Pancreas (tissue), 10 donors: Measurements from ENCODE around the gene DIP2C. TPM values are rescaled to one million over a fixed set of nuclear protein-coding genes. Genes with fewer than 3 reads are reported as not detected.
A peak's percentile ranks its signal among the peaks of the same experiment; 100 is the strongest.
"Not testable (repeated sequence)": the region's sequence is repeated elsewhere in the genome, so short reads cannot be mapped to it uniquely, and the experiment has no call there.

Source experiments
- ATAC-seq, 4 donors: fragments of 200-7000 bp; cut with Tn5 transposase; one replicate each; pipeline versions ENCODE4 v1.8.0 to v1.9.1; 2020; ENCODE audit warnings: mild to moderate bottlenecking in 4 of 4, moderate library complexity in 4 of 4
- DNase-seq, 6 donors: peaks; one replicate each; pipeline ENCODE4 v3.0.0-alpha.2; 2020
- FAIRE-seq: peaks from 2 replicates; lab custom pipeline; 2012; peaks lifted over from hg19 to GRCh38; lab: Jason Lieb, UNC
- H3K27ac ChIP-seq, 4 donors: fragments of 200-600 bp; sonication (generic); 1 replicate in 3 of 4; 2 replicates in 1 of 4; pipeline versions ENCODE4 v1.5.0 to v1.8.0; 2020
- H3K27me3 ChIP-seq, 4 donors: fragments of 200-600 bp; one replicate each; pipeline ENCODE4 v1.8.0; 2021
- H3K36me3 ChIP-seq, 3 donors: fragments of 200-600 bp; sonication (generic) in 1 of 3; one replicate each; pipeline versions ENCODE4 v1.5.0 to v1.8.0; 2020 to 2021
- H3K4me1 ChIP-seq, 3 donors: fragments of 200-600 bp; one replicate each; pipeline ENCODE4 v1.8.0; 2021
- H3K4me3 ChIP-seq, 4 donors: fragments of 200-600 bp; sonication (generic) in 2 of 4; one replicate each; pipeline versions ENCODE4 v1.5.0 to v1.8.0; 2020 to 2021
- H3K9me3 ChIP-seq, 4 donors: fragments of 200-600 bp; one replicate each; pipeline ENCODE4 v1.8.0; 2021
- WGBS, 2 donors: extraction: QIAGEN DNeasy Blood & Tissue Kit; methylation state at CpG; one replicate each; pipeline ENCODE4 v1.1.7; 2013; 5-methylcytosine and 5-hydroxymethylcytosine counted together
- intact Hi-C, 3 donors: fragments of 100-400 bp; cut with DNase I; formaldehyde crosslinking; loops; one replicate each; pipeline versions ENCODE4 v1.11.1 to v1.14.2; 2022
- polyA plus RNA-seq, 2 donors: library from polyadenylated mRNA; stranded (reverse); fragments of 200-250 nt; gene quantifications; one replicate each; pipeline ENCODE4 v1.2.3, GENCODE V29; 2013
- total RNA-seq, 6 donors: library from RNA; stranded (reverse); fragmentation: NEBNext Ultra II Directional in 4 of 6; extraction: Animal tissue kit (Norgen Biotek cat#: 25700) in 4 of 6; gene quantifications; one replicate each; pipeline versions ENCODE4 v1.2.1 to v1.2.4, GENCODE V29; 2021 to 2023
- TF ChIP-seq, protein P1 (sequence below), 4 donors: fragments of 200-600 bp; sonication (generic) in 3 of 4; IDR thresholded peaks; one replicate each; pipeline versions ENCODE4 v1.5.0 to v1.8.0; 2021; ENCODE audit warnings: antibody characterized with exemption in 4 of 4
- donor health status: healthy with polysubstance abuse.
- donor health status: DM: no; HTN: no; CAD: no; lungs with moderate emphysema.
- donor health status: DM: no; HTN: no; CAD: no.
- donor health status: control.
- donor health status: control.
- donor health status: Bipolar disorder and iron deficiency.
- donor health status: DM: yes; HTN: yes; CAD: no.
- donor health status: DM: no; HTN: no; CAD: no.
- donor health status: DM: no; HTN: no; CAD: no.
- donor health status: DM: yes; HTN: yes; CAD: no.

DIP2C gene
- total and polyA plus RNA-seq, 8 donors = 4.3 to 11.8 (median 7.3) TPM

DNA sequence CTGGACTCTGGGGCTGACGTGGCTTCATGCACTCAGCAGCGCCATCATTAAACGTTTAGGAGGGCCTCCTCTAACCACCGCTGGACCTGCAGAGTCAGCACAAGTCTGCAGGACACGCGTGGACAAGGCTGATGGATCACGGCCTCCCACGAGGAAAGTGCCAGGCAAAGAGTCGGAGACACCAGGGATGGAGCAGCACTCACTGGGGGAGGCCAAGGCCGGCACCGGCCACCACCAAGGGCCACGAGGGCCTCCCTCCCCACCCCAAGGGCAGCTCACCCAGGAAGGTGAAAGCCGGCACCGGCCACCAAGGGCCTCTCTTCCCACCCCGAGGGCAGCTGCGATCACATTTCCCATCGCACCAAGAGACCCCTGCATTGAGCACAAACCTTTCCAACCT lies 91.5 kb downstream of the DIP2C start:
- H3K4me3 ChIP-seq = no peak overlapping the region
- FAIRE-seq (no peak), ATAC-seq (no peak), DNase-seq (peak in 1 of 6 donors; percentile 59)
- 92 to 94% methylated on average over 17 of the region's 17 CpGs for WGBS, 2 donors
- H3K36me3 ChIP-seq = no peaks in the 10 kb centered on the region
- H3K27ac ChIP-seq = no peak overlapping the region
- no peaks in the 10 kb centered on the region for H3K9me3 ChIP-seq
- H3K27me3 ChIP-seq = no peaks in the 10 kb centered on the region
- intact Hi-C loops = no loop called here
- peaks cover 12 to 14% (median 14%) of the 10 kb centered on the region in 3 donors for H3K4me1 ChIP-seq
- TF ChIP-seq, protein P1, sequence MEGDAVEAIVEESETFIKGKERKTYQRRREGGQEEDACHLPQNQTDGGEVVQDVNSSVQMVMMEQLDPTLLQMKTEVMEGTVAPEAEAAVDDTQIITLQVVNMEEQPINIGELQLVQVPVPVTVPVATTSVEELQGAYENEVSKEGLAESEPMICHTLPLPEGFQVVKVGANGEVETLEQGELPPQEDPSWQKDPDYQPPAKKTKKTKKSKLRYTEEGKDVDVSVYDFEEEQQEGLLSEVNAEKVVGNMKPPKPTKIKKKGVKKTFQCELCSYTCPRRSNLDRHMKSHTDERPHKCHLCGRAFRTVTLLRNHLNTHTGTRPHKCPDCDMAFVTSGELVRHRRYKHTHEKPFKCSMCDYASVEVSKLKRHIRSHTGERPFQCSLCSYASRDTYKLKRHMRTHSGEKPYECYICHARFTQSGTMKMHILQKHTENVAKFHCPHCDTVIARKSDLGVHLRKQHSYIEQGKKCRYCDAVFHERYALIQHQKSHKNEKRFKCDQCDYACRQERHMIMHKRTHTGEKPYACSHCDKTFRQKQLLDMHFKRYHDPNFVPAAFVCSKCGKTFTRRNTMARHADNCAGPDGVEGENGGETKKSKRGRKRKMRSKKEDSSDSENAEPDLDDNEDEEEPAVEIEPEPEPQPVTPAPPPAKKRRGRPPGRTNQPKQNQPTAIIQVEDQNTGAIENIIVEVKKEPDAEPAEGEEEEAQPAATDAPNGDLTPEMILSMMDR (IDR thresholded peaks at IDR 0.05) = no peak

DNA sequence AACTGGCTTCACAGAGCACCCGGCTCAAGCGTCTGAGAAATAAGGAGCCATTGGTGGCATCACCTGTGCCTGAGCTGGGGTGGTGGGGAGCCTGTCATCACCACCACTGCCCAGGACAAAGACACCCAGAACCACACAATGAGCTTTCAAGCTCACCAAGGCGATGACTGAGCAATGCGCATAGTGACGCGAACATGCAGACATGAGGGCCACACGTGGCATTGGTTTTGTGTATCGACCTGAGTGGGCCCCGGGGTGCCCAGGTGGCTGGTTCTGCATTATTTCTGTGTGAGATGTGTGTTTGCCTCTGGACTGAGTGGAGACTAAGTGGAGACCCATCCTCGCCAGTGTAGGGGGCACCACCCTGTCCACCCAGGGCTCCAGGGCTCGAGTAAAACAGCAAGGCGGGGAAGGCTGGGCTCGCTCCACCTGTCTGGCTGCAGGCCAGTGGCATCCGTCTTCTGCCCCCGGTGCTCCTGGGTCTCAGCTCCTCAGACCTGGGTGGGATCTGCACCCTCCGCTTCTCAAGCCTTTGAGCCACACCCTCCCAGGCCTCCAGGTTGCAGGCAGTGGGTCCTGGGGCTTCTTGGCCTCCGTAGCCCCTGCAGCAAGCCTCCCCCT lies 92.6 kb downstream of the DIP2C start:
- 93 to 94% methylated on average over 17 of the region's 17 CpGs for WGBS, 2 donors
- Histone ChIP-seq H3K9me3 (no peaks in the 10 kb centered on the region), H3K27ac (no peak overlapping the region), H3K4me1 (peaks cover 12 to 14% (median 14%) of the 10 kb centered on the region in 3 donors), H3K36me3 (no peaks in the 10 kb centered on the region), H3K4me3 (no peak overlapping the region), H3K27me3 (no peaks in the 10 kb centered on the region)
- ATAC-seq (no peak), FAIRE-seq (no peak), DNase-seq (peak in 2 of 6 donors; percentile 39 to 67)
- TF ChIP-seq, protein P1 (IDR thresholded peaks at IDR 0.05) = no peak
- intact Hi-C loops = no loop called here

DNA sequence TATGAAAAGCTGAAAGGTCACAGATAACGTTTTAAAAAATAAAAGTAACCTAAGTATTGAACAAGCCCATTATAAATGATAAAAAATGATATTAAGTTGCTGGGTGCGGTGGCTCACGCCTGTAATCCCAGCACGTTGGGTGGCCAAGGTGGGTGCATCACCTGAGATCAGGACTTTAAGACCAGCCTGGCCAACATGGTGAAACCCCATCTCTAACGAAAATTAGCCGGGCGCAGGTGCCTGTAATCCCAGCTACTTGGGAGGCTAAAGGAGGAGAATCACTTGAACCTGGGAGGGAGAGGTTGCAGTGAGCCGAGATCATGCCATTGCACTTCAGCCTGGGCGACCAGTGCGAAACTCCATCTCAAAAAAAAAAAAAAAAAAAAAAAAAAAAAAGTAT lies 93.3 kb downstream of the DIP2C start:
- H3K4me3 ChIP-seq, ATAC-seq, H3K27ac ChIP-seq, H3K36me3 ChIP-seq, H3K4me1 ChIP-seq, H3K9me3 ChIP-seq, H3K27me3 ChIP-seq, intact Hi-C loops, FAIRE-seq: not testable (repeated sequence)
- DNase-seq = peak in 1 of 6 donors; percentile 10
- 97% methylated on average over 10 of the region's 10 CpGs for WGBS, 2 donors

DNA sequence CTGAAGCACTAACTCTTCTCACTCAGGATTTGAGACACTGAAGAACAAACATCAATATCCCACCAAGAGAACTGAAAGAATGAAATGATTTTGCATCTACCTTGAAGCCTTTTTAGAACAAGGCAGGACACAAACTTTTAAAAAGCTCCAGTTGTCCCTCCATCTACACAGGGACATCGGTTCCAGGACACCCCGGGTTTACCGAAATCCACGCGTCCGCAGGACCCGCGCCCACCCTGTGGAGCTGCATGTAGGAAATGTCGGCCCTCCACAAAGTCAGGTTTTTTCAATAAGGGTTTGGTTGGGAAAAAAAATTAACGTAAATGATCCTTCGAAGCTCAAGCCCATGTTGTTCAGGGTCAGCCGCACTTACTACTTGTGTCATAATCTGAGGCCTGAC lies 94.0 kb downstream of the DIP2C start:
- Histone ChIP-seq H3K9me3 (no peaks in the 10 kb centered on the region), H3K27ac (no peak overlapping the region), H3K4me3 (no peak overlapping the region), H3K36me3 (no peaks in the 10 kb centered on the region), H3K27me3 (no peaks in the 10 kb centered on the region), H3K4me1 (peaks cover 0 to 4% (median 2%) of the 10 kb centered on the region in 3 donors)
- 94 to 96% methylated on average over 12 of the region's 12 CpGs for WGBS, 2 donors
- intact Hi-C loops = no loop called here
- peak in 2 of 6 donors; percentile 17 to 31 for DNase-seq
- ATAC-seq = no peak
- TF ChIP-seq, protein P1 (IDR thresholded peaks at IDR 0.05) = no peak
- FAIRE-seq = no peak

DNA sequence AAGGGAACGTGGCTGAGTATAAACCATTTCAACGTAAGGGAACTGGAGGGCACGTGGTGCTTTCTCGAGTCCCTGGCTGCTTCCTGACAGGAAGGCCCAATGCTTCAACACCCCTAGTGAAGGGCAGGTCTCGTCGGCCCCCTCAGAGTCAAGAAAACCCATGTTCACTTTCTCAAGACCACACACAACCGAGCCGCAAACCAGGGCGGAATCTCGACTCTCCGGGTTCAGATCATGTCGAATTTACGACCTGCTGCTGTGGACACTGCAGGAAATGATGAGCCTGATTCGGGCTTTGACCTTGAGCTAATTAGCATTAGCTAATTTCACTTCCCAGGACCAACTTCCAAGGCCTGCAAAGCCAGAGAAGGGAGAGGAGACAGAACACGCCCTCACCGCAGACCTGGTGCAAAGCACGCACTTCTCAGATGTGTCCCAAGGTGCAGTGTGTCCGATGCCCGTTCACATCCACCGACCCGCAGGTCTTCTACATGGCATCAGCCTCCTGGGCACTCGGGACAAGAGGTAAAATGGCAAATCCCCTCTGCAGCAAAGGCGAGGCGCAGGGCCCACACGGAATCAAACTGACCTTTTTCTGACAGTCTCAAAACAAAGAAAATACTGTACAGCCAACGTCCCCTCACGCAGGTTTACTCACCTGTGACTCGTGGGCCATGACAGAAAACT lies 94.7 kb downstream of the DIP2C start:
- ATAC-seq = no peak
- Histone ChIP-seq H3K27ac (no peak overlapping the region), H3K9me3 (no peaks in the 10 kb centered on the region), H3K27me3 (no peaks in the 10 kb centered on the region), H3K36me3 (no peaks in the 10 kb centered on the region), H3K4me3 (no peak overlapping the region), H3K4me1 (no peaks in the 10 kb centered on the region)
- no peak for FAIRE-seq
- peak in 2 of 6 donors; percentile 18 to 28 for DNase-seq
- intact Hi-C loops = no loop called here
- WGBS, 2 donors = 93 to 96% methylated on average over 28 of the region's 28 CpGs
- TF ChIP-seq, protein P1 (IDR thresholded peaks at IDR 0.05) = no peak
